Activated CD4-positive, CD25-positive, alpha-beta regulatory T cell treated with anti-CD3 and anti-CD28 coated beads, Interleukin-2, amount 50 U/mL, for 16 hours (primary cell): ENCODE data around the gene ZNF786.
"Not testable (repeated sequence)": the region's sequence is repeated elsewhere in the genome, so short reads cannot be mapped to it uniquely, and the experiment has no call there.

Source experiments
- DNase-seq: peaks from one replicate; pipeline ENCODE4 v3.0.0-alpha.2; 2020; ENCODE audit warnings: low read depth, low spot score

Gene ZNF786

DNA sequence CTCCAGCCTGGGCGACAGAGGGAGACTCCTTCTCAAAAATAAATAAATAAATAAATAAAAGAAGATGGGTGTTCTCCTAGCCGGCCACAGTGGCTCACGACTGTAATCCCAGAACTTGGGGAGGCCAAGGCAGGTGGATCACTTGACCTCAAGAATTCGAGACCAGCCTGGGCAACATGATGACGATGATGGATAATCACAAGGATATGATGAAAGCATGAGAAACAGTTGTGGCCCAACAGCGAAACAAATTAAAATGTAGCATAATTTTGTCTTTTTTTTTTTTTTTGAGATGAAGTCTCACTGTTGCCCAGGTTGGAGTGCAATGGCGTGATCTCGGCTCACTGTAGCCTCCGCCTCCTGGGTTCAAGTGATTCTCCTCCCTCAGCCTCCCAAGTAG lies 12.9 kb downstream of the ZNF786 start:
- no peak for DNase-seq

- DNase-seq, result no peak
Measured at GRCh38 chr7:149075286-149075685, 15.2 kb downstream of the ZNF786 start.

- no peak for DNase-seq
Measured at GRCh38 chr7:149074116-149074885, 16.2 kb downstream of the ZNF786 start.

GRCh38 chr7:149072438-149072775 lies 18.1 kb downstream of the ZNF786 start:
- DNase-seq, result no peak

- DNase-seq, result peak; percentile 28
Measured at GRCh38 chr7:149071641-149072437, 18.7 kb downstream of the ZNF786 start.

- no peak for DNase-seq
Measured at GRCh38 chr7:149071182-149071635, 19.3 kb downstream of the ZNF786 start.

GRCh38 chr7:149070372-149071125 lies 20.0 kb downstream of the ZNF786 start:
- no peak for DNase-seq

DNA sequence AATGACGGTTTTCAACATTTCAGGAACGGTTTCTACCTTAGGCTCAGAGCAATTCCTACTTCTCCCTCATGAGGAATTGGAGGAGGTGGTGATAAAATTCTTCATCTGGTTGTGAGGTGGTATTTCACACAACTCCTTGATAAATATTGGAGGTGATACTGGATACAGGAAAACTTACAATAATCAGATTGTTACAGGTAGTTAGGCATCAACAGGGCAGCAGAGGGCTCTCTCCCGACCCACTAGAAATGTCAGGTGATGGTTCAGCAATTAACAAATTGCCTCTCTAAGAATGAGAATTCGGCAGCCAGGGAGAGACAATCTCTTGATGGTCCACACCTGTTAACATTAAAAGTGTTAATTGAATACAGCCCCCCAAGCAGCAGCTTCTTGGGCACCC lies 22.6 kb downstream of the ZNF786 start:
- no peak for DNase-seq

DNA sequence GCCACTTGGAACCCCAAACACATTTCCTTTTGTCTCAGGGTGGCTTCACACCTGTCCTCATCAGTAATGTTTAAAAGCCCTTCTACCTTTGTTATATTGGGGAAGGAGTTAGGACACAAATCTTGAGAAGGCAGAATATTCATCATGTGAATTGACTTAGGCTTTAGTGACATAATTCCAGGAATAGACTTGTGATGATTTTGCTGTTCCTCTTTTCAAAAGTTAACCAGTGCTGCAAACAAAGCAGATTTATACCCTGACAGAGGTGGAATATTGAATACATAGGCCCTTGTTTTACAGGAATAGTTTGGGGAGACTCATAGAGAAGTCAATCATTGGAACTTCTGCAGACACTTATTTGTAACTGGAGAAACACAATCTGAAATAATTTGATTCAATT lies 27.0 kb downstream of the ZNF786 start:
- DNase-seq, result no peak

DNA sequence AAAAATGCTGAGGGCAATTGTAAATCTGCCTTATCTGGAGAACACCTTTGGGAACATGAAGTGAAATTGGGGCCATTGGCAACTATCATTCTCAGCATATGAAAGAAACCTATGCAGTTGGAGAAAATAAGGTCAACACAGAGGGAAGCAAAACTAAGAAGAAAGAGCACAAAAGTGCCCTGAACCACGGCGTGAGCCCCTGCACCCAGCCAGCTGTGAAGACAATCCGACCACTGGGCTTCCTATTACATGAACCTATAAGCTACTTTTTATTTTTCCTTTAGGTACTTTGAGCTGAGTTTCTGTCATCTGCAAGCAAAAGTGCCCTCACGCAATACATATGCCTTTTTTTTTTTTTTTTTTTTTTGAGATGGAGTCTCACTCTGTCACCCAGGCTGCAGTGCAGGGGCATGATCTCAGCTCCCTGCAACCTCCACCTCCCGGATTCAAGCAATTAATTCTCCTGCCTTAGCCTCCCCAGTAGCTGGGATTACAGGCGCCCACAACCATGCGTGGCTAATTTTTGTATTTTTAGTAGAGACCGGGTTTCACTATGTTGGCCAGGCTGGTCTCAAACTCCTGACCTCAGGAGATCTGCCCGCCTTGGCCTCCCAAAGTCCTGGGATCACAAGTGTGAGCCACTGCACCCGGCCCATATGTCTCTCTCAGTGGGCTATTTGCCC lies 28.2 kb downstream of the ZNF786 start:
- DNase-seq, result not testable (repeated sequence)

DNA sequence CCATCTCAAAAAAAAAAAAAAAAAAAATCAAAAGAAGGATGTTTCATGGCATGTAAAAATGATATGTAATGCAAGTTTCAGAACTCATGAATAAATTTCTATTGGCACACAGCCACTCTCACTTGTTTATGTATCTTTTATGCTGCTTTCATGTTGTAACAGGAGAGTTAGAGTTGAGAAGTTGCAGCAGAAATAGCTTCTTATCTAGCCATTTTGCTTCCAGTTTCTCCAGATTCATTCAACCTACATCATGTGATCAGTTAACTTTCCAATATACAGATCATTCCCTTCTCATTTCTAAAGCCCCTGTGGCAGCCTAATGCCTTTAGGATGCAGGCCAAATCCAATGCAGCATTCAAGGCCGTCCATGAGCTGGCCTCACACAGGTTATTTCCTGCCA lies 30.4 kb downstream of the ZNF786 start:
- no peak for DNase-seq

DNA sequence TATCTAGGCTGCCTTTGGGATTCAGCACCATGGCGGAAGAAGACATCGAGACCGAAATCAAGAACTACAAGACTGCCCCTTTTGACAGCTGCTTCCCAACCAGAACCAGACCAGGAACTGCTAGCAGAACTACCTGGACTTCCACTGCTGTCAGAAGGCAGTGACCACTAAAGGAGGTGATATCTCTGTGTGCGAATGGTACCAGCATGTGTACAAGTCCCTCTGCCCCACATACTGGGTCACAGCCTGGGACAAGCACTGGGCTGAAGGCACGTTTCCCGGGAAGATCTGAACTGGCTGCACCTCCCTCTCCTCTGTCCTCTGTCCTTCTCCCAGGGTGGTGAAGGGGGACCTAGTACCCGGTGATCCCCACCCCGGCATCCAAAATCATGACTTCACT lies 36.6 kb downstream of the ZNF786 start:
- no peak for DNase-seq

- no peak for DNase-seq
Measured at GRCh38 chr7:149053384-149053783, 37.1 kb downstream of the ZNF786 start.

- no peak for DNase-seq
Measured at GRCh38 chr7:149050941-149051340, 39.6 kb downstream of the ZNF786 start.

- no peak for DNase-seq
Measured at GRCh38 chr7:149048805-149049204, 41.7 kb downstream of the ZNF786 start.

DNA sequence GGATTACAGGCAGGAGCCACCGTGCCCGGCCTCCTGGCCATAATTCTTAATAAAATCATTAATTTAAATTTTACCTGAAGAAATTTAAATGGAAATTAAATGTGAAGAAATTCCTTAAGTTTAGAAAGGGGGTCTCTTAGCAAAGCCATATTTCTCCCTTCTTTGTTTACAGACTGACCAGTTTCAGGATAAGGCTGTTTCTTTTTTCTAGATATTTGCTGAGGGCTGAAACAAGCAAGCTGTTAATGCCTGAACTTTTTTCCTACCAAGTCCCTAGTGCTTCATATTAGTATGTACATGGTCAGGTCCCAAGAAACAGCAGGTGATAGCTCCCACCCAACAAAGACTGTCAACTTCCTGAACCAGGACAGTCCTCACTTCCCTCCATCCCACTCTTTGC lies 44.1 kb downstream of the ZNF786 start:
- DNase-seq, result no peak

GRCh38 chr7:149043936-149044335 lies 46.6 kb downstream of the ZNF786 start:
- no peak for DNase-seq

DNA sequence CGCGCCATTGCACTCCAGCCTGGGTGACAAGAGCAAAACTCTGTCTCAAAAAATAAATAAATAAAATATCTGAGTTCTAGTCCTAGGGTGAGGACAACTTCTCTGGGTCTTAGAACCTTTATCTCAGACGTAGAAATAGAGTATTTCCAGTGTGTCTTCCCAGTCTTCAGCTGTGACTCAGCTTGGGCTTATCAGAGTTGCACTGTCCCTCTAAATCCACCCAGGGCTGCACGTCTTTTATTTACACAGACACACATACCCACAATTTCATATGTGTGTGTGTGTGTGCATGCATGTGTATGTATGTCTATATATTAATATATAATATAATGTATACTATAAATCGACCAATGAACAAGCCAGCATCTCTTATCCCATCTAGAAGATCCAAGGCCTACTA lies 49.2 kb downstream of the ZNF786 start:
- no peak for DNase-seq

DNA sequence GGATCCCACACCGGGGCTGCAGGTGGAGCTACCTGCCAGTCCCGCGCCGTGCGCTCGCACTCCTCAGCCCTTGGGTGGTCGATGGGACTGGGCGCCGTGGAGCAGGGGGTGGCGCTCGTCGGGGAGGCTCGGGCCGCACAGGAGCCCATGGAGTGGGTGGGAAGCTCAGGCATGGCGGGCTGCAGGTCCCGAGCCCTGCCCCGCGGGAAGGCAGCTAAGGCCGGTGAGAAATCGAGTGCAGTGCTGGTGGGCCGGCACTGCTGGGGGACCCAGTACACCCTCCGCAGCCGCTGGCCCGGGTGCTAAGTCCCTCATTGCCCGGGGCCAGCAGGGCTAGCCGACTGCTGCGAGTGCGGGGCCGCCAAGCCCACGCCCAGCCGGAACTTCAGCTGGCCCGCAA lies 51.9 kb downstream of the ZNF786 start:
- not testable (repeated sequence) for DNase-seq

DNA sequence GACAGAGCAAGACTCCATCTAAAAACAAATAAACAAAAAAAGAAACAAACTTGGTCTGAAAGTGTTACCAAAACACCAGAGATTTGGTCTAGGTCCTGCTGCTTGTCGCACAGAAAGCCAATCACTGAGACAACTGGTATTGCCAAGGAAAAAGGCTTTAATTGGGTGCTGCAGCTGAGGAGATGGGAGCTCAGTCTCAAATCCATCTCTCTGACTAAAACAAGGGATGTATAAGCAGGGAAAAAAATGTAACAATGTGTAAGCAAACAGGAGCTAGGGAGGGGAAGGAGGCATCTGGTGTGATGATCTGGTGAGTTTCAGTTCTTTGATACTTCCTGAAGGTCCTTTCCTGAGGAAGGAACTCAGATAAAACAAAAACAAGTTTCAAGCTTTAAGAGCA lies 53.8 kb downstream of the ZNF786 start:
- no peak for DNase-seq

- DNase-seq, result no peak
Measured at GRCh38 chr7:149031353-149031910, 59.1 kb downstream of the ZNF786 start.
